H9 (cell line): ENCODE measurements around the gene GRK3. TPM values are rescaled to one million over a fixed set of nuclear protein-coding genes. Genes with fewer than 3 reads are reported as not detected.

Source experiments
- DNase-seq: peaks from one replicate; pipeline ENCODE4 v3.0.0-alpha.2; 2017
- H2AFZ ChIP-seq: one replicate; pipeline ENCODE4 v1.6.1; 2013; ENCODE audit warnings: mild to moderate bottlenecking, low read length, control low read depth, moderate library complexity
- H2AK5ac ChIP-seq: 2 replicates; pipeline ENCODE4 v1.6.1; 2013; ENCODE audit warnings: low read length, control low read depth, mixed read lengths; ENCODE audit not compliant: insufficient read length
- H2BK120ac ChIP-seq: one replicate; pipeline ENCODE4 v1.6.1; 2013; ENCODE audit warnings: low read depth, mild to moderate bottlenecking, low read length, control low read depth, inconsistent platforms; ENCODE audit not compliant: poor library complexity, severe bottlenecking
- H2BK12ac ChIP-seq: 2 replicates; pipeline ENCODE4 v1.6.1; 2013; ENCODE audit warnings: low read length, control low read depth, mixed read lengths, low read depth; ENCODE audit not compliant: insufficient read length
- H2BK15ac ChIP-seq: 2 replicates; pipeline ENCODE4 v1.6.1; 2013; ENCODE audit warnings: low read depth, low read length, control low read depth
- H2BK20ac ChIP-seq: one replicate; pipeline ENCODE4 v1.6.1; 2013; ENCODE audit warnings: low read depth, mild to moderate bottlenecking, low read length, control low read depth, inconsistent platforms; ENCODE audit not compliant: poor library complexity, severe bottlenecking
- H2BK5ac ChIP-seq: 2 replicates; pipeline ENCODE4 v1.6.1; 2013; ENCODE audit warnings: low read length, control low read depth, mixed read lengths; ENCODE audit not compliant: insufficient read length
- H3K14ac ChIP-seq: 2 replicates; pipeline ENCODE4 v1.6.1; 2013; ENCODE audit warnings: low read length, control low read depth; ENCODE audit not compliant: insufficient read depth
- H3K18ac ChIP-seq: 2 replicates; pipeline ENCODE4 v1.6.1; 2013; ENCODE audit warnings: low read depth, mild to moderate bottlenecking, mixed read lengths, low read length, control low read depth; ENCODE audit not compliant: insufficient read length
- H3K23ac ChIP-seq: 2 replicates; pipeline ENCODE4 v1.6.1; 2013; ENCODE audit warnings: low read length, control low read depth, mixed read lengths, low read depth; ENCODE audit not compliant: insufficient read length
- H3K23me2 ChIP-seq: 2 replicates; pipeline ENCODE4 v1.6.1; 2013; ENCODE audit warnings: low read depth, mild to moderate bottlenecking, mixed read lengths, low read length, control low read depth; ENCODE audit not compliant: insufficient read length, poor library complexity, severe bottlenecking
- H3K27ac ChIP-seq: 2 replicates; pipeline ENCODE4 v1.5.1; 2013; ENCODE audit warnings: low read length, control low read depth, mixed read lengths, low read depth; ENCODE audit not compliant: insufficient read length
- H3K27me3 ChIP-seq: 2 replicates; pipeline ENCODE4 v1.6.1; 2013; ENCODE audit warnings: low read length, control low read depth, inconsistent platforms; ENCODE audit not compliant: insufficient read depth
- H3K4ac ChIP-seq: 2 replicates; pipeline ENCODE4 v1.6.1; 2013; ENCODE audit warnings: low read depth, mild to moderate bottlenecking, control low read depth, inconsistent platforms, low read length, moderate library complexity
- H3K4me1 ChIP-seq: 2 replicates; pipeline ENCODE4 v1.6.1; 2013; ENCODE audit warnings: low read length, control low read depth, inconsistent platforms; ENCODE audit not compliant: insufficient read depth
- H3K4me2 ChIP-seq: 2 replicates; pipeline ENCODE4 v1.6.1; 2013; ENCODE audit warnings: low read length, control low read depth, mixed read lengths; ENCODE audit not compliant: insufficient read length, insufficient read depth
- H3K56ac ChIP-seq: 2 replicates; pipeline ENCODE4 v1.6.1; 2013; ENCODE audit warnings: low read depth, mild to moderate bottlenecking, mixed read lengths, low read length, control low read depth; ENCODE audit not compliant: insufficient read length
- H3K79me1 ChIP-seq: 2 replicates; pipeline ENCODE4 v1.6.1; 2013; ENCODE audit warnings: low read depth, mild to moderate bottlenecking, moderate library complexity, low read length, control low read depth, inconsistent platforms; ENCODE audit not compliant: insufficient read depth, poor library complexity, severe bottlenecking
- H3K79me2 ChIP-seq: 2 replicates; pipeline ENCODE4 v1.6.1; 2013; ENCODE audit warnings: low read length, control low read depth, inconsistent platforms; ENCODE audit not compliant: insufficient read depth
- H3K9ac ChIP-seq: 2 replicates; pipeline ENCODE4 v1.6.1; 2013; ENCODE audit warnings: low read length, control low read depth, mixed read lengths; ENCODE audit not compliant: insufficient read length; ENCODE audit errors: extremely low read depth
- H3K9me3 ChIP-seq: one replicate; pipeline ENCODE4 v1.6.1; 2013; ENCODE audit warnings: low read depth, low read length, inconsistent platforms; ENCODE audit not compliant: control insufficient read depth
- H3T11ph ChIP-seq: one replicate; pipeline ENCODE4 v1.6.1; 2013; ENCODE audit warnings: mild to moderate bottlenecking, low read length, control low read depth, inconsistent platforms
- H4K20me1 ChIP-seq: one replicate; pipeline ENCODE4 v1.6.1; 2013; ENCODE audit not compliant: control insufficient read depth, insufficient read length, insufficient read depth
- H4K5ac ChIP-seq: 2 replicates; pipeline ENCODE4 v1.6.1; 2013; ENCODE audit warnings: low read depth, mild to moderate bottlenecking, mixed read lengths, low read length, control low read depth; ENCODE audit not compliant: insufficient read length
- H4K8ac ChIP-seq: replicated peaks from 2 replicates; pipeline ENCODE4 v1.6.1; 2013; ENCODE audit warnings: low read length, control low read depth, mixed read lengths, low read depth; ENCODE audit not compliant: insufficient read length
- H4K91ac ChIP-seq: 2 replicates; pipeline ENCODE4 v1.6.1; 2013; ENCODE audit warnings: low read depth, mild to moderate bottlenecking, moderate library complexity, mixed read lengths, low read length, control low read depth; ENCODE audit not compliant: insufficient read length
- H3K27ac Mint-ChIP-seq, 3 experiments: 2 replicates in 2 of 3; 3 replicates in 1 of 3; pipeline ENCODE4 v1.8.0; 2020 to 2021; ENCODE audit warnings: mixed read lengths in 3 of 3, mild to moderate bottlenecking in 1 of 3, moderate library complexity in 1 of 3
- H3K27me3 Mint-ChIP-seq: 2 replicates; pipeline ENCODE4 v1.8.0; 2021; ENCODE audit warnings: low read depth, mild to moderate bottlenecking, moderate library complexity, mixed read lengths
- H3K36me3 Mint-ChIP-seq, 3 experiments: 2 replicates in 2 of 3; 3 replicates in 1 of 3; pipeline ENCODE4 v1.8.0; 2020 to 2021; ENCODE audit warnings: low read depth in 3 of 3, mixed read lengths in 3 of 3; ENCODE audit not compliant: insufficient read depth in 1 of 3
- H3K4me1 Mint-ChIP-seq, 2 experiments: 2 replicates each; pipeline ENCODE4 v1.8.0; 2020; ENCODE audit warnings: mixed read lengths in 2 of 2
- H3K4me3 Mint-ChIP-seq, 2 experiments: 2 replicates in 1 of 2; 3 replicates in 1 of 2; pipeline ENCODE4 v1.8.0; 2020 to 2021; ENCODE audit warnings: mild to moderate bottlenecking in 2 of 2, mixed read lengths in 2 of 2, moderate library complexity in 1 of 2
- H3K9me3 Mint-ChIP-seq, 2 experiments: 2 replicates in 1 of 2; 3 replicates in 1 of 2; pipeline ENCODE4 v1.8.0; 2020; ENCODE audit warnings: mild to moderate bottlenecking in 2 of 2, mixed read lengths in 2 of 2, moderate library complexity in 1 of 2
- WGBS: extraction: QIAGEN DNeasy Blood & Tissue Kit; methylation state at CpG from one replicate; pipeline ENCODE4 v1.1.7; 2013; ENCODE audit warnings: missing lambda C conversion rate, low lambda C conversion rate, mixed read lengths; ENCODE audit not compliant: insufficient read length; ENCODE audit errors: extremely low coverage; 5-methylcytosine and 5-hydroxymethylcytosine counted together
- long read RNA-seq: library from polyadenylated mRNA; unstranded; transcript quantifications from one replicate; pipeline ENCODE4 v2.0.0, GENCODE V29; 2020
- total RNA-seq: library from RNA; stranded (reverse); gene quantifications from 2 replicates; pipeline ENCODE4 v1.2.1, GENCODE V29; 2021
- TF ChIP-seq, protein P1 (sequence below): fragments of 200-600 bp; sonication (generic); conservative IDR thresholded peaks from 3 replicates; pipeline ENCODE4 v1.8.0; 2021; ENCODE audit warnings: antibody characterized with exemption, mild to moderate bottlenecking

The GRK3 gene
- 22.8 and 23.9 TPM in 2 replicates for total RNA-seq
- long read RNA-seq, full-length matches to known transcripts, result 1 of 16 reads
- long read RNA-seq, partial matches to known transcripts, result 5 of 16 reads
- long read RNA-seq, other reads (novel, unspliced or antisense), result 10 of 16 reads

DNA sequence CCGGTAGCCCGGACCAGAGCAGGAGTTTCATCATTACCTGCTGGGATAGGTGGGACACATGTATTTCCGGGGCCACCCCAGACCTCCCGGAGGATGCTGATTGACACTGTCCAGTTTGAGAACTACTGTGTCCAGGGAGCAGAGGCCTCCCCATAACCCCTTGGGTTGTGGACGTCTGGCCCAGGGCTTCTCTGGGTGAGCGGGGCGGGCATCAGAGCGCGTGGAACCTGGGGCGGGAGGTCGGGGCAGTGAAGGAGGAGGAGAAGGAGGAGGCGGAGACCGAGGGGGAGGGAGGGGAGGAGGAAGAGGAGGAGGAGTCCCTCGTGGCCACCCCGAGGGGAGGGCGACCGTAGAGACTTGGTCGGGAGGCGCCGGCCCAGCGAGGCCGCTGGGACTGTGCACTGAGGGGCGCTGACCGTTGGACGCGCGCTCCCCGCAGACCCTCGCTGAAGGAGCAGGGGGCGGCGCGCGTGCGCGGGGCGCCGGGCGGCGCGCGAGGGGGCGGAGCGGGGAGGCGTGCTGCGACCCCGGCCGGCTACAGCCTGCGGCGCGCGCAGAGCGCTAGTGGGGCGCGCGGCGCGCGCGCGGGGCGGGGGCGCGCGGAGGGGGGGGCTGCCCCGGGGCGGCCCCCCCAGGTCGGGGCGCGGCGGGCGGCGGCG lies at the start of gene GRK3:
GRK3 (plus strand) TSS at position 356 of the 659 bp plus-strand sequence. CDS start 366 bp downstream, outside the sequence.
- H2BK20ac ChIP-seq, result no peak within 1 kb of the TSS
- H3K79me1 ChIP-seq, result no peaks in the 10 kb centered on the region
- H3K27ac ChIP-seq, result no peak within 1 kb of the TSS
- no peak within 1 kb of the TSS for H3K56ac ChIP-seq
- H3K4me1 ChIP-seq, result no peaks in the 10 kb centered on the region; the same call in 1 of the 2 replicates
- H4K91ac ChIP-seq, result no peak within 1 kb of the TSS
- no peak within 1 kb of the TSS for H2BK12ac ChIP-seq
- no peak within 1 kb of the TSS for H4K5ac ChIP-seq
- Mint-ChIP-seq H3K36me3 (no peaks in the 10 kb centered on the region), H3K27ac (peak within 1 kb of the TSS; percentile 13 to 84 (median 74); a peak in 5 of 7 replicates), H3K4me3 (peak within 1 kb of the TSS; percentile 91 to 93), H3K9me3 (no peaks in the 10 kb centered on the region), H3K27me3 (peaks cover 42% of the 10 kb centered on the region), H3K4me1 (peaks cover 45 to 46% of the 10 kb centered on the region in 2 experiments)
- TF ChIP-seq, protein P1, sequence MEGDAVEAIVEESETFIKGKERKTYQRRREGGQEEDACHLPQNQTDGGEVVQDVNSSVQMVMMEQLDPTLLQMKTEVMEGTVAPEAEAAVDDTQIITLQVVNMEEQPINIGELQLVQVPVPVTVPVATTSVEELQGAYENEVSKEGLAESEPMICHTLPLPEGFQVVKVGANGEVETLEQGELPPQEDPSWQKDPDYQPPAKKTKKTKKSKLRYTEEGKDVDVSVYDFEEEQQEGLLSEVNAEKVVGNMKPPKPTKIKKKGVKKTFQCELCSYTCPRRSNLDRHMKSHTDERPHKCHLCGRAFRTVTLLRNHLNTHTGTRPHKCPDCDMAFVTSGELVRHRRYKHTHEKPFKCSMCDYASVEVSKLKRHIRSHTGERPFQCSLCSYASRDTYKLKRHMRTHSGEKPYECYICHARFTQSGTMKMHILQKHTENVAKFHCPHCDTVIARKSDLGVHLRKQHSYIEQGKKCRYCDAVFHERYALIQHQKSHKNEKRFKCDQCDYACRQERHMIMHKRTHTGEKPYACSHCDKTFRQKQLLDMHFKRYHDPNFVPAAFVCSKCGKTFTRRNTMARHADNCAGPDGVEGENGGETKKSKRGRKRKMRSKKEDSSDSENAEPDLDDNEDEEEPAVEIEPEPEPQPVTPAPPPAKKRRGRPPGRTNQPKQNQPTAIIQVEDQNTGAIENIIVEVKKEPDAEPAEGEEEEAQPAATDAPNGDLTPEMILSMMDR, result no peak
- H2AFZ ChIP-seq, result no peak within 1 kb of the TSS
- H3K14ac ChIP-seq, result peak within 1 kb of the TSS; percentile 86; the same call in 1 of the 2 replicates
- DNase-seq, result peak; percentile 82
- H3K23ac ChIP-seq, result no peak within 1 kb of the TSS
- no peak within 1 kb of the TSS; the same call in 1 of the 2 replicates for H2BK15ac ChIP-seq
- H4K20me1 ChIP-seq, result no peaks in the 10 kb centered on the region
- peak within 1 kb of the TSS; percentile 53 for H3K18ac ChIP-seq
- H2BK120ac ChIP-seq, result no peak within 1 kb of the TSS
- no peaks in the 10 kb centered on the region for H3K9me3 ChIP-seq
- H4K8ac ChIP-seq, result no peak within 1 kb of the TSS
- peaks cover 1% of the 10 kb centered on the region; the same call in 1 of the 2 replicates for H3K27me3 ChIP-seq
- peaks cover 15% of the 10 kb centered on the region for H3K23me2 ChIP-seq
- H2BK5ac ChIP-seq, result no peak within 1 kb of the TSS
- no peak within 1 kb of the TSS for H2AK5ac ChIP-seq
- no peak within 1 kb of the TSS for H3T11ph ChIP-seq
- peak within 1 kb of the TSS; percentile 59 for H3K9ac ChIP-seq
- H3K4ac ChIP-seq, result no peak within 1 kb of the TSS
- peak within 1 kb of the TSS; percentile 79 for H3K4me2 ChIP-seq
- no CpG with 5 or more reads among the region's 73 CpGs for WGBS
- no peaks in the 10 kb centered on the region; the same call in 1 of the 2 replicates for H3K79me2 ChIP-seq
